ENCODE results near the gene PTPN1.
"Not testable (repeated sequence)": the region's sequence is repeated elsewhere in the genome, so short reads cannot be mapped to it uniquely, and the experiment has no call there.

PTPN1 gene

DNA sequence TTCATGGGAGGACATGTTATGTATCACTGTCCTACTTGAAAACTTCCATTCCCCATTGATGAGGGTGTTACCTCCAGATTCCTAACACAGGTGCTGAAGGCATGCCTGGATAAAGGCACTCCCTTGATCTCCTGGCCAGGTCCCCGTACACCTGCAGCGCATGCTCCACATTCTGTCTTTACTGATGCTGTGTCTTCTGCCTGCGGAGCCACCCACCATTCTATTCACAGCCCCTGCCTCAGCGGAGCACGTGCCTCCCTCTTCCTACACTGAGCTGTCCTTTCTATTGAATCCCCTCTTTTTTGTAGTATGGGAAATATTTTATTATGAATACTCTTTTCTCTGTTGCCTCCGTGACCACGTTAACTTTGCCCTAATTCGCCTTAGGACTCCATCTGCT, 25.0 kb downstream of the PTPN1 start:
- no peak for DNase-seq

DNA sequence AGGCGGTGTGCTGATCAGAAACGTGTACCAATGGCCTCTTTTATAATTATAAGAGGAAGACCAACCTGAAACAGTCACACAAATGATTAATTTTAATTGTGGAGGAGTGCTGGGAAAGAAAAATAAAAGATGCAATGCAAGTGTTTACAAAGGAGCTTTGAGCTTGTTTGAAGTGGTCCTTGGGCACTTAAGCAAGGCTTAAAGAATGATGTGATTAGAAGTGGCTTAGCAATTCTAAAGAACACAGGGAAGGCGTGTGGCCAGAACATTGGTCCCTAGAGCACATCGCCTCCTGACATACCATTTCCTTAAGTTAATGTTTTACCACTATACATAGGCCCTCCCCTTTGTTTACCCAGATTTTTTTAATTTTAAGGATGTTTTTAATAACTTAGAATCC, 26.1 kb downstream of the PTPN1 start:
- peak; percentile 64 to 85 for DNase-seq

DNA sequence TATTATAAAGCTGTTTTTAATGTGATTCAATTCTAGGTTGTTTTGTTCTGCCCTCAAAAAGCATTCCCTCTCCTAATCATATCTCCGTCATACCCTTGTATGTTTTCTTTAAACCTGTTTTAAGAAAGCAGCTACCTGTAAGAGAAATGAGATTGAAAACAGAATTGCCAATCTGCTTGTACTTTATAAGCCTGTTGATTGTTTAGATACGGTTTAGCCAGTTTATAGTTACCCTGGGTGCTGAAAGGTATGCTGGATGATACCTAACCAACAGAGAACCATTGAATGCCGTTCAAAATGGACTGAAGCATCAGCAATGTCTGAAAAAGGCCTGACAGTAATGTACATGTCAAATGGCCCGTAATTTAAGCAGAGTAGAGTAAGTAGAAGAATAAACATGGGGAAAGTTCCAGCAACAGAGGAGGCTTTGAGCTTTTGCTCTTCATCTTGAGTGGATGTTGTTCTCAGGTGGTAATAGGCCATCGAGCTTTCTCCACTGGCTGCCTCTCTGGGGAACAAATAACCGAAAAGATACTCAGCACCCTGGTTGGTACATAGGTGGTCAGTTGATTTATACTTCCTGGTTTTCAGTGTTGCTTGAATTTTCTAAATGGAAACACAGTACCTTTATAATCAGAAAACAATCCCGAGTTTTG, 27.5 kb downstream of the PTPN1 start:
- DNase-seq, result no peak

GRCh38 chr20:50538276-50538675, 28.1 kb downstream of the PTPN1 start:
- DNase-seq, result no peak

- DNase-seq, result not testable (repeated sequence)
These were observed 29.6 kb downstream of the PTPN1 start for GRCh38 chr20:50539798-50540197.

DNA sequence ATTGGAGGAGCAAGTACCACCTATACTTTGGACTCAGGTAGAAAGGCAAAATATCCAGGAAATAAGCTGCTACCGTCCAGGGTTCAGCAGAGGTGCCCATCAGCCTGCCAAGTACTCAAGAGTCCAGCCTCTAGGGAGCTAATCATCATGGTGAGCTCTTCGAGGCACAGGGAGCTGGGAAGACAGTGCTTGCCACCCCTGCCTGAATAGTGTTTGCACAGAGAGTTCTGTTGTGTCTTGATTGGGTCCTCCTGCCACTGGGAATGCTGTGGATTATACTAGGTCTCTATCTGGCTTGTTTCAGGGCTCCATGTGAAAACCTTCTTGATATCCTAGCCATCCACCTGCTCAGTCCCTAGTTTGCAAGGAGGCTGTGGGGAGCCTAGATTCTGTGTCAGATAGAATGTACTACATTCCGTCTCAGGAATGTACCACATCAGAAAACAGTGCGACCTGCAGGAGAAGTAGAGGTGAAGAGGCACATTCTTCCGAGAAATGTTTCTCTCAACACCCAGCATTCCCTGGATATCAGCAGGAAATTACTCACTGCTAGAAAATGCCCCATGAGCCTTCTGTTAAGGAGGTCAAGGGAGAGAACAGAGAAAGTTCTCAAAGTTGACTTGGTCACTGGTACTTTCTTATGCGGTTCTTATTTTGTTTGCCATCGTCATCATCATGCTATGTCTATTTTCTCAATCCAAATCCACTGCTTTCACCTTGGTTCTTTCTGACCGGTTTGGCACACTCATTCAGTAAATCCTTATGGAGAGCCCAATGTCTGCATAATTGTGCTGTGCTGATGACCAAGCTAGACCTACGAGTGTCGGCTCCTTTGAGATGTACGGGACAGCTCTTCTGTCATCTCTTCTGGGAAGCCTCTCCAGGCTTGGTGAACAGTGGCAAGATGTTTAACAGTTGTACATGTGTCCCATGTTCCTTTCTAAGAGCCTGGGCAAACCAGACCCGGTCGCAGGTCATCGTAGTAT, 30.7 kb downstream of the PTPN1 start:
- DNase-seq, result no peak

DNA sequence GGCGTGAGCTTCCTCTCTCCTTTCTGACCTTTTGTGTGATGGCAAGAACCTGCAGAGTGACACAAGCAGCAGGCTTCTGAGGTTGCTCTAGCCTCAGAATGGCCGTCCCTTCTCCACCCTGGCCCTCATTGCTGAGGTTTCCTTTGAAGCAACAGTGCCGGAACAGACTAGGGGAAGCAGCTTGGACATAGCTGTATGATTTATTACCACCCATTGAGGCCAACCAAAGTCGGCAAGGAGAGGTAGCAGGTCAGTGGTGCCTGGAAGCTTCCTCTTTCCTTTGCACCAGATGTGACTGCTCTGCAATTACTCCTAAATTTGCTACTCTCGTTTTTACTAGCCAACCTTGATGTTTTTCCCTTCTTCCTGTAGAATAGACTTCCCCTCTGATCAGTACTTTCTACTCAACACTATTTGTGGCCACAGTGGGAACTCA, 31.4 kb downstream of the PTPN1 start:
- DNase-seq, result no peak

DNA sequence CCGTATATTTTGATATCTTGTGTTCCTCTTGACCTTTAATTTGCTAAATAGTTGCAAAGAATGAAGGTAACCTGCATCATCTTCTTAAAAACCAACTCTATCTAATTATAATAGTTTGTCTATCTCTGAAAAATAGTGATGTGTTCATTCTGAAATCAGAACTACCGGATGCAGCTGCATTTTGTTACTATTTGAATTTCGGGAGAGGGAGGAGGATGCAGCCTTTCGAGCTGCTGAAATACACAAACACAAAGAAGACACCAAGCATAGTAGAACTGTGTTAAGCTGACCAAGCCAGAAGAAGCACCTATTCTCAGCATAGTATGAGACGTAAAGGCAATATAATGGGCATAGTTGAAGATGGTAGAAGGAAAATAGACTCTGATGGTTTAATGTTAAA, 33.1 kb downstream of the PTPN1 start:
- no peak for DNase-seq

- no peak for DNase-seq
These were observed 34.9 kb downstream of the PTPN1 start for GRCh38 chr20:50545126-50545525.

DNA sequence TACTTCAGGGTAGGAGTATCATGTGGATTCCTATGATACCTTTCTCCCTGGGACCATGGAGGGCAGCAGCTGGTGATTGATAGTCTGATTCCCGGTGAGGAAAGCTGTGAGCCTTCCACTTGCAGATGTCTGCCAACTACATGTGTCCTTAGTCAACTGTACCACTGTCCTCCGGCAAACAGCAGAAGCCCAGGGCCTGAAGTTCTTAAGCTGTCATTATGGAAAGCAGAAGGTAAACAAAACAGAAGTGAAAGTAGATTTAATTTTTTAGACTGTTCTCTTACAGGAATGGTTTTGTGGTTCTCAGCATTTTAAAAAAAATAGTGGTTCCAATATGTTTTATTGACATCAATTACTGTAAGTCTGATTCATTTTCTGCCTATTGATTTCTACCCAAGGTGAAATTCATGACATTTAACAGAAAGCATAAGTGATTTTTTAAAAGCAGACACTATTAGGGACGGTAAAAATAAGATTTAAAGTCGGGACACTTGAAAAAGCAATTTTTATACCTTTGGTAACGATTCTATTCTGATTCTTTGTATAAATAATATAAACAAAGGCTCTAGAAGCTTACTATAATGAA, 36.6 kb downstream of the PTPN1 start:
- DNase-seq, result no peak

DNA sequence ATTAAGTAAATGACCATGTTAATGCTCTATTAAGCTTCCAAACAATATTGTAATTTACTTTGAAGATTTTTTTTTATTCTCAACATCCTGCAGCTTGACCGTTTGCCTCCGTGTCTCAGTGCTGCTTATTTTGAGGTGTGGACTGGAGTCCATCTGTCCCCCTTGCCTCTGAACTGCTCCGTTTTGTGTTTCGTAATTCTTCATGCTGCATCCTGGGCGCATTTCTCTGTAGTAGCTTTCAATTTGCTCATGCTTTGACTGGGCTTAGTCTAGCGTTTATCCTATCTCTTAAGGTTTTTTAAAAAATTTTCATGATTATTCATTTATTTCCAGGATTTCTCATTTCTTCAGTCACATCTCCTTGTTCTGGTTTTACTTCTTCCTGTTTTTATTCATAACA, 37.8 kb downstream of the PTPN1 start:
- DNase-seq, result no peak

GRCh38 chr20:50548396-50548795, 38.2 kb downstream of the PTPN1 start:
- DNase-seq, result no peak

DNA sequence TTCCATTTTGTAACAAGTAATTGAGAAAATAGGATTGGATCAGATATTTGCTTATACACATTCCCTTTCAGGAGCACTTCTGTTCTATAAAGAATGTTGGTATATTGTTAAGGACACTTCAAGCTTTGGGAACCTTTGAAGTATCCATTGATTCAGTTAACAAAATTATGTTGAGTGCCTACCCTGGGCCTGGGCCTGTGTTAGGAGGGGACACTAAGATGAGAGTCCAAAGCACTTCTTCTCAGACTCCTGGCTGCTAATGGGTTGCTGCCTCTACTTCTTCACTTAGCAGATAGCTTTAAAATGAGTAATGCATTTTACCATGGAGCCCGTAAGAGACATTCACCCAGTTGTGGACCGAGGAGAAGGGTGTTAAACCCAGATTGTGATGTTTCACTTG, 40.3 kb downstream of the PTPN1 start:
- no peak for DNase-seq

GRCh38 chr20:50551288-50551687, 41.1 kb downstream of the PTPN1 start:
- no peak for DNase-seq

GRCh38 chr20:50552979-50553378, 42.8 kb downstream of the PTPN1 start:
- DNase-seq, result no peak

- no peak for DNase-seq
These were observed 44.8 kb downstream of the PTPN1 start for GRCh38 chr20:50554694-50555579.

DNA sequence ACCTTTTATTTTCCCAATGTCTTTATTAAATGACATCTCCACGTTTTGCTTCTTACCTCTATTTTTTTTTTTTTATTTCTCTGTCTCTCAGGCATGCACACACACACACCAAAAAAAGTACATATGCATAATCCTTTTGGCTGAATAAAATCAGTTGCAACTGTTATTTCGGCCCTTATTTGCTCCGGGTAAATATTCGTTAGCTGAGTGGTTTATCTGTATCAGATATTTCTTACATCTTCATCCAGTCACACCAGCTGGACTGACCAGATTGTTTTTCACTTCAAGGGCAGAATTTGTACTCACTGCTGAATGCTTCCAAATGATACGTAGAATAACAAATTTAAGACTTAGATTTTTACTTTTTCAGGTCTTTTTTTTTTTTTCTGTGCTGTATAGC, 45.5 kb downstream of the PTPN1 start:
- peak in 1 of 2 experiments; percentile 44 for DNase-seq

DNA sequence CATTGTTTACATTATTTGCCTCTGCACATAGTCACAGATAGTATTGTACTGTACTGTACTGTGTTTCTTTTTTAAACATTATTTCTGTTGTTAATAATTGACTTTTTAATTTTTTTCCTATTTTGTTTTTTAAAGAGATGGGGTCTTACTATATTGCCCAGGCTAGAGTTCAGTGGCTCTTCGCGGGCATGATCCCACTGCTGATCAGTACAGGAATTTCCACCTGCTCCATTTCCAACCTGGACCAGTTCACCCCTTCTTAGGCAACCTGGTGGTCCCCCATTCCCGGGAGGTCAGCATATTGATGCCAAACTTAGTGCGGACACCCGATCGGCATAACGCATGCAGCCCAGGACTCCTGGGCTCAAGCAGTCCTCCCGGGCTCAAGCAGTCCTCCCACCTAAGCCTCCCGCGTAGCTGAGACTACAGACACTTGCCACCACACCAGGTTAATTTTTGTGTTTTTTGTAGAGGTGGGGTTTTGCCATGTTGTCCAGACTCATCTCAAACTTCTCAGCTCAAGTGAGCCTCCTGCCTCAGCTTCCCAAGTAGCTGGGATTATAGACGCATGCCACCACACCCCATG, 47.5 kb downstream of the PTPN1 start:
- DNase-seq, result no peak

GRCh38 chr20:50558483-50558925, 48.3 kb downstream of the PTPN1 start:
- DNase-seq, result no peak

GRCh38 chr20:50559149-50559548, 49.0 kb downstream of the PTPN1 start:
- no peak for DNase-seq

GRCh38 chr20:50559856-50560638, 49.9 kb downstream of the PTPN1 start:
- DNase-seq, result no peak

Measured in NCI-H524 (cell line).